Fibroblast of skin of right quadriceps (primary cell): ENCODE data around the gene RIPPLY3.
A peak's percentile ranks its signal among the peaks of the same experiment; 100 is the strongest.

ENCODE experiments used
- DNase-seq: peaks from one replicate; pipeline ENCODE4 v3.0.0-alpha.2; 2013

The RIPPLY3 gene

DNA sequence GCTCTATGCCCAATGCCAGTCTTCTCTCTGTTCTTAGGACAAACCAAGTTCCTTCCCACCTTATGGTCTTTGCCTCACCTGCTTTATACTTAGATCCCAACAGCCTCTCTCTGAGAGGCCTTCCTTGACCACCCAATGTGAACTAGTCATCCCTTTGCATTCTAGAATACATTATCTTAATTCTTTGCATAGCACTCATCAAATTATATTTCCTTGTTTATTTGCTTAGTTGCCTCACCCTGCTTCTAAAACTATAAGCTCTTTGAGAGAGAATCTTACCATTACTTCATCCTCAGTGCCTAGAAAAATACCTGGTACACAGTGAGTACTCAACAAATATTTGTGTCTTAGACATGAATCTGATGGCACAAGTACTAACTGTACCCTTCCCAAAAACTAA, 58.3 kb downstream of the RIPPLY3 start:
- peak; percentile 11 for DNase-seq

DNA sequence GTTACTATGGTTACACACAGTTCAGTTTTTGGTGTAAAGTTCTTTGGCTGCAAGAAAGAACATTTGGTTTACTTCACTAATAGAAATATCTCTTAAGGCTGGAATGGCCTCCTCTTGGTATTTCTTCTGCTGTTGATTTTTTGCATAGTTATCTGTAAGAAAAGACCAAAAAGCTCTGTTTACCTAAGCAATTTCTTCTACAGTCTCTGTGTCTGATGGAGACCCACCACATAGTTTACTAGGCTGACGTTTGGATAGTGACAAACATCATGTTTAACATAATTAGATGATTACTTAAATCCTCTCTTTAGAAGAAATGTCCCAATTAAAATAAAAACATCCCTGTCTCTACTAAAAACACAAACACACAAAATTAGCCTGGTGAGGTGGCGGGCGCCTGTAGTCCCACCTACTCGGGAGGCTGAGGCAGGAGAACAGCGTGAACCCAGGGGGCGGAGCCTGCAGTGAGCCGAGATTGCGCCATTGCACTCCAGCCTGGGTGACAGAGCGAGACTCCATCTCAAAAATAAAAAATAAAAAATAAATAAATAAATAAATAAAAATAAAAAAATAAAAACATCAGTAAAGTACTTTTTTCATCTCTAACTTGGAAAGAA, 59.2 kb downstream of the RIPPLY3 start:
- DNase-seq, result no peak
